ENCODE data around the gene PDE8B. TPM values are rescaled to one million over a fixed set of nuclear protein-coding genes. Genes with fewer than 3 reads are reported as not detected.

Gene PDE8B
- total RNA-seq, 2 experiments from 2014 or later = 0.05 TPM; not detected in 1

- peaks cover 4% of the 10 kb centered on the region for H3K4me1 Mint-ChIP-seq
- POLR2A ChIA-PET = no interaction called here
Measured at GRCh38 chr5:77256406-77256805, 45.9 kb downstream of the PDE8B start.

GRCh38 chr5:77258652-77259051 is 48.2 kb downstream of the PDE8B start:
- H3K9me3 Mint-ChIP-seq = no peaks in the 10 kb centered on the region
- H3K4me1 Mint-ChIP-seq = peaks cover 4% of the 10 kb centered on the region
- ChIA-PET CTCF (no interaction called here), POLR2A (no interaction called here)
- no peaks in the 10 kb centered on the region for H3K36me3 Mint-ChIP-seq (ENCODE audit: low read depth)
- H3K4me3 Mint-ChIP-seq = no peak overlapping the region
- no peak overlapping the region for H3K27ac Mint-ChIP-seq
- DNase-seq = no peak
- H3K27me3 Mint-ChIP-seq = peaks cover 30% of the 10 kb centered on the region

More at GRCh38 chr5:77256406-77256805, 45.9 kb downstream of the PDE8B start:
- no peaks in the 10 kb centered on the region for H3K36me3 Mint-ChIP-seq (ENCODE audit: low read depth)
- no peak overlapping the region for H3K4me3 Mint-ChIP-seq
- H3K9me3 Mint-ChIP-seq = no peaks in the 10 kb centered on the region
- DNase-seq = no peak
- peaks cover 40% of the 10 kb centered on the region for H3K27me3 Mint-ChIP-seq
- H3K27ac Mint-ChIP-seq = no peak overlapping the region
- CTCF ChIA-PET = no interaction called here

GRCh38 chr5:77259476-77259875 is 49.0 kb downstream of the PDE8B start:
- ChIA-PET POLR2A (no interaction called here), CTCF (interaction anchor here (0.8 kb wide), 1 partner anchor 13 kb away, joined by 3 read pairs; no protein-coding TSS in a partner anchor)
- no peak overlapping the region for H3K27ac Mint-ChIP-seq
- H3K4me1 Mint-ChIP-seq = peaks cover 4% of the 10 kb centered on the region
- H3K27me3 Mint-ChIP-seq = peaks cover 28% of the 10 kb centered on the region
- no peak overlapping the region for H3K4me3 Mint-ChIP-seq
- DNase-seq = no peak
- no peaks in the 10 kb centered on the region for H3K36me3 Mint-ChIP-seq (ENCODE audit: low read depth)
- no peaks in the 10 kb centered on the region for H3K9me3 Mint-ChIP-seq

GRCh38 chr5:77262697-77263096 is 52.2 kb downstream of the PDE8B start:
- CTCF ChIA-PET = no interaction called here
- Mint-ChIP-seq H3K9me3 (no peaks in the 10 kb centered on the region), H3K4me3 (no peak overlapping the region), H3K4me1 (peaks cover 5% of the 10 kb centered on the region), H3K27ac (no peak overlapping the region), H3K27me3 (peaks cover 14% of the 10 kb centered on the region), H3K36me3 (ENCODE audit: low read depth) (no peaks in the 10 kb centered on the region)
- DNase-seq = no peak
- POLR2A ChIA-PET = no interaction called here

- no peak for DNase-seq
- peaks cover 16% of the 10 kb centered on the region for H3K27me3 Mint-ChIP-seq
- H3K27ac Mint-ChIP-seq = no peak overlapping the region
- H3K36me3 Mint-ChIP-seq (ENCODE audit: low read depth) = no peaks in the 10 kb centered on the region
- no peak overlapping the region for H3K4me3 Mint-ChIP-seq
- H3K9me3 Mint-ChIP-seq = peaks cover 7% of the 10 kb centered on the region
- H3K4me1 Mint-ChIP-seq = peaks cover 1% of the 10 kb centered on the region
- POLR2A ChIA-PET = no interaction called here
- CTCF ChIA-PET = no interaction called here
Measured at GRCh38 chr5:77266291-77266690, 55.8 kb downstream of the PDE8B start.

GRCh38 chr5:77267496-77267895 is 57.0 kb downstream of the PDE8B start:
- ChIA-PET CTCF (no interaction called here), POLR2A (no interaction called here)
- DNase-seq = no peak
- Mint-ChIP-seq H3K27ac (no peak overlapping the region), H3K27me3 (peaks cover 17% of the 10 kb centered on the region), H3K9me3 (peaks cover 7% of the 10 kb centered on the region), H3K36me3 (ENCODE audit: low read depth) (no peaks in the 10 kb centered on the region), H3K4me3 (no peak overlapping the region), H3K4me1 (peaks cover 1% of the 10 kb centered on the region)

- CTCF ChIA-PET = interaction anchor here (0.7 kb wide), 1 partner anchor 12 kb away, joined by 3 read pairs; no protein-coding TSS in a partner anchor
- Mint-ChIP-seq H3K4me3 (no peak overlapping the region), H3K4me1 (no peaks in the 10 kb centered on the region), H3K27me3 (peaks cover 17% of the 10 kb centered on the region), H3K9me3 (peaks cover 7% of the 10 kb centered on the region), H3K36me3 (ENCODE audit: low read depth) (no peaks in the 10 kb centered on the region), H3K27ac (no peak overlapping the region)
- no peak for DNase-seq
- POLR2A ChIA-PET = no interaction called here
Measured at GRCh38 chr5:77272206-77272605, 61.7 kb downstream of the PDE8B start.

GRCh38 chr5:77277759-77278158 is 67.3 kb downstream of the PDE8B start:
- ChIA-PET POLR2A (no interaction called here), CTCF (interaction anchor here (0.9 kb wide), 1 partner anchor 49 kb away, joined by 3 read pairs; no protein-coding TSS in a partner anchor)
- H3K4me3 Mint-ChIP-seq = no peak overlapping the region
- no peaks in the 10 kb centered on the region for H3K36me3 Mint-ChIP-seq (ENCODE audit: low read depth)
- H3K27me3 Mint-ChIP-seq = no peaks in the 10 kb centered on the region
- H3K4me1 Mint-ChIP-seq = no peaks in the 10 kb centered on the region
- DNase-seq = no peak
- no peak overlapping the region for H3K27ac Mint-ChIP-seq
- no peaks in the 10 kb centered on the region for H3K9me3 Mint-ChIP-seq

- Mint-ChIP-seq H3K27ac (no peak overlapping the region), H3K27me3 (peaks cover 7% of the 10 kb centered on the region), H3K36me3 (ENCODE audit: low read depth) (no peaks in the 10 kb centered on the region), H3K4me3 (no peak overlapping the region), H3K4me1 (no peaks in the 10 kb centered on the region), H3K9me3 (no peaks in the 10 kb centered on the region)
- ChIA-PET POLR2A (no interaction called here), CTCF (no interaction called here)
- no peak for DNase-seq
Measured at GRCh38 chr5:77280036-77280435, 69.6 kb downstream of the PDE8B start.

GRCh38 chr5:77281969-77282336 is 71.5 kb downstream of the PDE8B start:
- Mint-ChIP-seq H3K27ac (no peak overlapping the region), H3K9me3 (no peaks in the 10 kb centered on the region), H3K36me3 (ENCODE audit: low read depth) (no peaks in the 10 kb centered on the region), H3K4me1 (no peaks in the 10 kb centered on the region), H3K27me3 (peaks cover 22% of the 10 kb centered on the region), H3K4me3 (no peak overlapping the region)
- DNase-seq = no peak
- CTCF ChIA-PET = no interaction called here
- POLR2A ChIA-PET = no interaction called here

- H3K4me1 Mint-ChIP-seq = no peaks in the 10 kb centered on the region
- POLR2A ChIA-PET = no interaction called here
- CTCF ChIA-PET = no interaction called here
- H3K4me3 Mint-ChIP-seq = no peak overlapping the region
- H3K36me3 Mint-ChIP-seq (ENCODE audit: low read depth) = no peaks in the 10 kb centered on the region
- peaks cover 25% of the 10 kb centered on the region for H3K27me3 Mint-ChIP-seq
- H3K27ac Mint-ChIP-seq = no peak overlapping the region
- no peak for DNase-seq
- no peaks in the 10 kb centered on the region for H3K9me3 Mint-ChIP-seq
Measured at GRCh38 chr5:77282337-77283027, 72.0 kb downstream of the PDE8B start.

GRCh38 chr5:77285251-77285841 is 74.9 kb downstream of the PDE8B start:
- no peaks in the 10 kb centered on the region for H3K9me3 Mint-ChIP-seq

GRCh38 chr5:77292026-77292757 is 81.7 kb downstream of the PDE8B start:
- H3K4me1 Mint-ChIP-seq = no peaks in the 10 kb centered on the region
- no peak for DNase-seq
- H3K36me3 Mint-ChIP-seq (ENCODE audit: low read depth) = no peaks in the 10 kb centered on the region
- no peak overlapping the region for H3K4me3 Mint-ChIP-seq
- ChIA-PET POLR2A (no interaction called here), CTCF (no interaction called here)
- H3K27me3 Mint-ChIP-seq = peaks cover 27% of the 10 kb centered on the region
- H3K27ac Mint-ChIP-seq = no peak overlapping the region
- no peaks in the 10 kb centered on the region for H3K9me3 Mint-ChIP-seq

More at GRCh38 chr5:77285251-77285841, 74.9 kb downstream of the PDE8B start:
- no peak for DNase-seq
- Mint-ChIP-seq H3K36me3 (ENCODE audit: low read depth) (no peaks in the 10 kb centered on the region), H3K27me3 (peaks cover 29% of the 10 kb centered on the region), H3K4me3 (no peak overlapping the region), H3K27ac (no peak overlapping the region), H3K4me1 (no peaks in the 10 kb centered on the region)
- ChIA-PET POLR2A (no interaction called here), CTCF (no interaction called here)

- CTCF ChIA-PET = no interaction called here
- no peak for DNase-seq
- H3K4me3 Mint-ChIP-seq = no peak overlapping the region
- no peaks in the 10 kb centered on the region for H3K36me3 Mint-ChIP-seq (ENCODE audit: low read depth)
- H3K27me3 Mint-ChIP-seq = peaks cover 29% of the 10 kb centered on the region
- H3K9me3 Mint-ChIP-seq = no peaks in the 10 kb centered on the region
- no peaks in the 10 kb centered on the region for H3K4me1 Mint-ChIP-seq
- no peak overlapping the region for H3K27ac Mint-ChIP-seq
- POLR2A ChIA-PET = no interaction called here
Measured at GRCh38 chr5:77294185-77294584, 83.7 kb downstream of the PDE8B start.

Measured in activated CD4-positive, alpha-beta memory T cell treated with anti-CD3 and anti-CD28 coated beads, Interleukin-2, amount 10 ng/mL, durations not matched to agents 7 days and 5 days (primary cell).